K562 (cell line): ENCODE measurements around the gene ATP1A3. TPM values are rescaled to one million over a fixed set of nuclear protein-coding genes. Genes with fewer than 3 reads are reported as not detected.

ENCODE experiments used
- ATAC-seq: fragments of 200-7000 bp; cut with Tn5 transposase; 3 replicates; pipeline ENCODE4 v1.9.1; 2020; ENCODE audit warnings: moderate library complexity
- BruUV-seq: library from RNA; stranded (reverse); fragments of 400-500 nt; replicated peaks from 2 replicates; lab custom pipeline; 2021; lab: Mats Ljungman, UMichigan
- CTCF ChIA-PET: fragments of 300-600 bp; formaldehyde crosslinking; extraction: SDS; loops from one replicate; lab custom pipeline; 2021; ENCODE audit warnings: low intra/inter-chr PET ratio; lab: Yijun Ruan, JAX
- POLR2A ChIA-PET: fragments of 300-600, 350-650 bp; sonication (Branson Sonifier 250); formaldehyde crosslinking; extraction: SDS; loops from one replicate; lab custom pipeline; 2021; ENCODE audit warnings: antibody characterized with exemption, inconsistent platforms; lab: Yijun Ruan, JAX
- DNase-seq, 4 experiments: peaks; one replicate each; pipeline versions ENCODE4 v3.0.0 to v3.0.0-alpha.2; 2011 to 2018; ENCODE audit warnings: low spot score in 3 of 4, mixed read lengths in 3 of 4; ENCODE audit errors: extremely low read depth in 1 of 4
- FAIRE-seq: peaks from 2 replicates; lab custom pipeline; 2011; peaks lifted over from hg19 to GRCh38; lab: Jason Lieb, UNC
- H2AFZ ChIP-seq: 2 replicates; pipeline ENCODE4 v1.6.0; 2011; ENCODE audit warnings: low read depth, low read length, control low read depth, inconsistent platforms
- H3K27ac ChIP-seq: fragments of 200-600 bp; 3 replicates; pipeline ENCODE4 v1.8.0; 2011; ENCODE audit warnings: low read depth, mild to moderate bottlenecking, control low read depth, inconsistent platforms, low read length, moderate library complexity, mixed read lengths; ENCODE audit errors: extremely low read depth
- H3K27me3 ChIP-seq, 2 experiments: fragments of 300-600 bp in 1 of 2; 2 replicates in 1 of 2; 3 replicates in 1 of 2; pipeline versions ENCODE4 v1.6.0 to v1.8.0; 2011; ENCODE audit warnings: inconsistent platforms in 2 of 2, low read length in 2 of 2, mild to moderate bottlenecking in 1 of 2, mixed read lengths in 1 of 2, moderate library complexity in 1 of 2; ENCODE audit not compliant: control insufficient read depth in 2 of 2, insufficient read depth in 2 of 2
- H3K36me3 ChIP-seq: fragments of 300-600 bp; 3 replicates; pipeline ENCODE4 v1.8.0; 2011; ENCODE audit warnings: mild to moderate bottlenecking, low read length, inconsistent platforms; ENCODE audit not compliant: control insufficient read depth, insufficient read depth
- H3K4me1 ChIP-seq, 2 experiments: fragments of 200-600 bp in 1 of 2; replicated peaks in 1 of 2; 2 replicates in 1 of 2; 3 replicates in 1 of 2; pipeline versions ENCODE4 v1.5.1 to v1.8.0; 2011; ENCODE audit warnings: inconsistent platforms in 2 of 2, low read length in 2 of 2, mild to moderate bottlenecking in 1 of 2, mixed read lengths in 1 of 2, moderate library complexity in 1 of 2; ENCODE audit not compliant: control insufficient read depth in 2 of 2, insufficient read depth in 2 of 2
- H3K4me2 ChIP-seq: 2 replicates; pipeline ENCODE4 v1.6.1; 2011; ENCODE audit warnings: low read length, control low read depth, inconsistent platforms, mixed read lengths; ENCODE audit not compliant: insufficient read depth
- H3K4me3 ChIP-seq: fragments of 200-600 bp; sonication (generic), shearing (Covaris generic); 2 replicates; pipeline ENCODE4 v1.5.1; 2016; ENCODE audit warnings: control low read depth, inconsistent platforms
- H3K79me2 ChIP-seq: fragments of 200-600 bp; 3 replicates; pipeline ENCODE4 v1.8.0; 2011; ENCODE audit warnings: low read length, inconsistent platforms; ENCODE audit not compliant: control insufficient read depth, insufficient read depth
- H3K9ac ChIP-seq, 2 experiments: 2 replicates each; pipeline versions ENCODE4 v1.6.0 to v1.6.1; 2011; ENCODE audit warnings: low read depth in 2 of 2, low read length in 2 of 2, control low read depth in 1 of 2, inconsistent platforms in 1 of 2, mild to moderate bottlenecking in 1 of 2, mixed read lengths in 1 of 2; ENCODE audit not compliant: insufficient read depth in 1 of 2
- H3K9me1 ChIP-seq: one replicate; pipeline ENCODE4 v1.6.0; 2011; ENCODE audit warnings: inconsistent platforms, mild to moderate bottlenecking, low read length, moderate library complexity; ENCODE audit not compliant: control insufficient read depth, insufficient read depth
- H3K9me3 ChIP-seq: replicated peaks from 2 replicates; pipeline ENCODE4 v1.5.1; 2011; ENCODE audit warnings: low read depth, low read length, inconsistent platforms; ENCODE audit not compliant: control insufficient read depth, insufficient read depth
- H4K20me1 ChIP-seq: replicated peaks from 2 replicates; pipeline ENCODE4 v1.6.1; 2011; ENCODE audit warnings: low read length, inconsistent platforms, mixed read lengths; ENCODE audit not compliant: control insufficient read depth, insufficient read depth
- ZNF431 ChIP-seq: sonication (generic); formaldehyde crosslinking; IDR thresholded peaks from 2 replicates; pipeline ENCODE4 v1.8.0; 2022; ENCODE audit warnings: mild to moderate bottlenecking, missing genetic modification reagents
- WGBS: fragments of 100-300 bp; shearing (Covaris generic); methylation state at CpG from one replicate; pipeline ENCODE4 v1.1.6; 2016; ENCODE audit warnings: low coverage, mixed read lengths; ENCODE audit not compliant: insufficient coverage; ENCODE audit errors: missing lambda C conversion rate; 5-methylcytosine and 5-hydroxymethylcytosine counted together
- in situ Hi-C: fragments of 300-500 bp; cut with MboI; formaldehyde crosslinking; loops from 4 replicates; pipeline ENCODE4 v1.15.0; 2018; ENCODE audit warnings: inconsistent platforms, mixed read lengths
- intact Hi-C: fragments of 100-400 bp; cut with micrococcal nuclease; formaldehyde crosslinking; loops from 2 replicates; pipeline ENCODE4 v1.14.2; 2022
- polyA plus RNA-seq, 8 experiments: library from polyadenylated mRNA; depleted of rRNA in 4 of 8; stranded (reverse) in 5 of 8; unstranded in 3 of 8; fragments of >200 nt; fragmentation: Nextera tagmentation in 2 of 8; fragmentation: Illumina TruSeq in 1 of 8; extraction: Ambion mirVana in 2 of 8; extraction: Trizol in 1 of 8; gene quantifications; 2 replicates each; pipeline versions ENCODE4 v1.2.1 to v1.2.3, GENCODE V29; 2011 to 2014; ENCODE audit warnings: inconsistent platforms in 1 of 8, missing spikeins in 1 of 8
- total RNA-seq, 7 experiments: library from RNA; depleted of rRNA in 6 of 7; stranded (reverse); fragments of >200 nt in 6 of 7; fragmentation: Illumina TruSeq in 2 of 7; extraction: Trizol in 2 of 7; gene quantifications; 2 replicates each; pipeline versions ENCODE4 v1.2.1 to v1.2.3, GENCODE V29; 2011 to 2021; ENCODE audit warnings: low replicate concordance in 1 of 7
- TF ChIP-seq, protein P1 (sequence below): fragments of 450-650 bp; IDR thresholded peaks from 2 replicates; pipeline ENCODE4 v1.6.1; 2018; ENCODE audit not compliant: partially characterized antibody

Gene ATP1A3
- total and polyA plus RNA-seq, 9 of the 15 experiments (the other 6 are each of a cell fraction or from before 2014, with no cell fraction given) = 0.03 to 1.0 (median 0.17) TPM; not detected in 3

DNA sequence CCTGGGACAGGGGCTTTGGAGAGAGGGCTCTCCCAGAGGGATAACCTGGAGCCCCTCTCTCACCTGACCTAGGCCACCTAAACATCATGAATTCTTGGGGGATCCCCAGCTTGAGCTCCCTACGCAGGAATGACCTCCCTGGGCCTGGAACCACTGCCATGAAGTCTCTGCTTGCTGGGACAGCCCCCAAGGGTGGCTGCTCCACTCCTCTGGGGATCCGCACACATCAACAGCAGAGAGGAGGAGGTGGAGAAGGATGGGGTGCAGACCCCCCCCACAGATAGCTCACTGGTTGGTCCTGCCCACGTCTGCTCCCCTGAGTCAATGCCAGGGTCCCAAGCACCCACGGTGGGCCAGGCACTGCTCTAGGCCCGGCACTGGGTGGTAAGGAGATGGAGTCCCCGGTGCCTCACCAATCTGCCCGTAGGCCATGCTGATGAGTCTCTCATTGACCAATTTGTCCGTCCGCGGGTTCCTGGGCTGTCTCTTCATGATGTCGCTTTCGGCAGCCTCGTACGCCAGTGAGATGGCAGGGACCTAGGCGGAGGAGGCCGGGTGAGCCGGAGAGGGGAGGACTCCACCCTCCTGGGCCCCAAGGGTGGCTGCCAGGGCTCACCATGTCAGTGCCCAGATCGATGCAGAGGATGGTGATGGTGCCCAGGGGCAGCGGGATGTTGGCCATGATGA, 24.1 kb downstream of the ATP1A3 start:
- ATAC-seq (no peak), DNase-seq (no peak)
- Histone ChIP-seq H3K9me3 (no peaks in the 10 kb centered on the region), H3K4me3 (no peak overlapping the region), H4K20me1 (peaks cover 10% of the 10 kb centered on the region), H3K9ac (no peak overlapping the region), H3K4me2 (no peak overlapping the region), H3K27ac (no peak overlapping the region), H3K36me3 (no peaks in the 10 kb centered on the region), H3K4me1 (peaks cover 0 to 18% of the 10 kb centered on the region in 2 experiments; a peak in 2 of 5 replicates), H3K9me1 (no peaks in the 10 kb centered on the region), H3K79me2 (no peaks in the 10 kb centered on the region), H3K27me3 (peaks cover 43 to 75% of the 10 kb centered on the region in 2 experiments), H2AFZ (no peak overlapping the region)
- CTCF ChIA-PET = no interaction called here
- in situ Hi-C loops (no loop called here), intact Hi-C loops (no loop called here)
- no TSS peak for BruUV-seq
- no peak for TF ChIP-seq ZNF431
- TF ChIP-seq, protein P1, sequence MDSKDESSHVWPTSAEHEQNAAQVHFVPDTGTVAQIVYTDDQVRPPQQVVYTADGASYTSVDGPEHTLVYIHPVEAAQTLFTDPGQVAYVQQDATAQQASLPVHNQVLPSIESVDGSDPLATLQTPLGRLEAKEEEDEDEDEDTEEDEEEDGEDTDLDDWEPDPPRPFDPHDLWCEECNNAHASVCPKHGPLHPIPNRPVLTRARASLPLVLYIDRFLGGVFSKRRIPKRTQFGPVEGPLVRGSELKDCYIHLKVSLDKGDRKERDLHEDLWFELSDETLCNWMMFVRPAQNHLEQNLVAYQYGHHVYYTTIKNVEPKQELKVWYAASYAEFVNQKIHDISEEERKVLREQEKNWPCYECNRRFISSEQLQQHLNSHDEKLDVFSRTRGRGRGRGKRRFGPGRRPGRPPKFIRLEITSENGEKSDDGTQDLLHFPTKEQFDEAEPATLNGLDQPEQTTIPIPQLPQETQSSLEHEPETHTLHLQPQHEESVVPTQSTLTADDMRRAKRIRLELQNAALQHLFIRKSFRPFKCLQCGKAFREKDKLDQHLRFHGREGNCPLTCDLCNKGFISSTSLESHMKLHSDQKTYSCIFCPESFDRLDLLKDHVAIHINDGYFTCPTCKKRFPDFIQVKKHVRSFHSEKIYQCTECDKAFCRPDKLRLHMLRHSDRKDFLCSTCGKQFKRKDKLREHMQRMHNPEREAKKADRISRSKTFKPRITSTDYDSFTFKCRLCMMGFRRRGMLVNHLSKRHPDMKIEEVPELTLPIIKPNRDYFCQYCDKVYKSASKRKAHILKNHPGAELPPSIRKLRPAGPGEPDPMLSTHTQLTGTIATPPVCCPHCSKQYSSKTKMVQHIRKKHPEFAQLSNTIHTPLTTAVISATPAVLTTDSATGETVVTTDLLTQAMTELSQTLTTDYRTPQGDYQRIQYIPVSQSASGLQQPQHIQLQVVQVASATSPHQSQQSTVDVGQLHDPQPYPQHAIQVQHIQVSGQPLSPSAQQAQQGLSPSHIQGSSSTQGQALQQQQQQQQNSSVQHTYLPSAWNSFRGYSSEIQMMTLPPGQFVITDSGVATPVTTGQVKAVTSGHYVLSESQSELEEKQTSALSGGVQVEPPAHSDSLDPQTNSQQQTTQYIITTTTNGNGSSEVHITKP = peak; percentile 76
- TF ChIP-seq, all 486 proteins: peak for 1
- POLR2A ChIA-PET = no interaction called here
- 17% methylated on average over 19 of the region's 19 CpGs for WGBS
- FAIRE-seq = no peak
